ENCODE measurements around the gene KANSL1L. TPM values are rescaled to one million over a fixed set of nuclear protein-coding genes. Genes with fewer than 3 reads are reported as not detected.

Gene KANSL1L
- total and polyA plus RNA-seq, 9 of the 15 experiments (the other 6 are each of a cell fraction or from before 2014, with no cell fraction given) = 1.3 to 6.7 (median 2.4) TPM

- Histone ChIP-seq H3K79me2 (ENCODE audit: control insufficient read depth, insufficient read depth, low read length) (no peaks in the 10 kb centered on the region), H3K9ac (ENCODE audit: insufficient read depth in 1 of 2, low read depth in 2 of 2, low read length in 2 of 2) (no peak overlapping the region), H3K4me3 (no peak overlapping the region), H3K27ac (ENCODE audit: extremely low read depth, low read depth, low read length) (no peak overlapping the region), H4K20me1 (replicated peaks; ENCODE audit: control insufficient read depth, insufficient read depth, low read length) (no peaks in the 10 kb centered on the region), H3K4me1 (replicated peaks in 1 of 2; ENCODE audit: control insufficient read depth in 2 of 2, insufficient read depth in 2 of 2, low read length in 2 of 2) (no peaks in the 10 kb centered on the region), H3K4me2 (ENCODE audit: insufficient read depth, low read length) (no peak overlapping the region), H3K9me3 (replicated peaks; ENCODE audit: control insufficient read depth, insufficient read depth, low read depth, low read length) (no peaks in the 10 kb centered on the region), H3K9me1 (ENCODE audit: control insufficient read depth, insufficient read depth, low read length) (no peaks in the 10 kb centered on the region), H2AFZ (ENCODE audit: low read depth, low read length) (no peak overlapping the region), H3K27me3 (ENCODE audit: control insufficient read depth in 2 of 2, insufficient read depth in 2 of 2, low read length in 2 of 2) (no peaks in the 10 kb centered on the region), H3K36me3 (ENCODE audit: control insufficient read depth, insufficient read depth, low read length) (no peaks in the 10 kb centered on the region)
- ChIA-PET POLR2A (no interaction called here), CTCF (ENCODE audit: low intra/inter-chr PET ratio) (no interaction called here)
- in situ Hi-C loops (cut with MboI) (no loop called here), intact Hi-C loops (cut with micrococcal nuclease) (no loop called here)
- FAIRE-seq (no peak), DNase-seq (ENCODE audit: extremely low read depth in 1 of 4, low spot score in 3 of 4) (no peak), ATAC-seq (no peak)
- 22% methylated on average over 1 of the region's 1 CpG for WGBS (ENCODE audit: insufficient coverage, low coverage, missing lambda C conversion rate)
- BruUV-seq (replicated peaks) = no TSS peak
- TF ChIP-seq ILF3 (IDR thresholded peaks at IDR 0.05; ENCODE audit: borderline replicate concordance) (no peak), ZFP36 (IDR thresholded peaks at IDR 0.05; ENCODE audit: low read depth, low read length, partially characterized antibody) (no peak), TAF15 (IDR thresholded peaks at IDR 0.05; ENCODE audit: low read depth, low read length) (no peak), TEAD1 (CRISPR knock-in tag; IDR thresholded peaks at IDR 0.05) (no peak), MECOM (CRISPR knock-in tag; IDR thresholded peaks at IDR 0.05) (no peak), GATAD2A (IDR thresholded peaks at IDR 0.05) (no peak), ZC3H11A (IDR thresholded peaks at IDR 0.05; ENCODE audit: low read depth, low read length) (no peak), CEBPB (tag; IDR thresholded peaks at IDR 0.05) (no peak), SRSF7 (optimal IDR thresholded peaks at IDR 0.05; ENCODE audit: low read depth, low read length) (no peak), BHLHE40 (IDR thresholded peaks at IDR 0.05; ENCODE audit: low read length) (no peak), NFXL1 (CRISPR knock-in tag; IDR thresholded peaks at IDR 0.05) (no peak), CREB3 (tag; conservative IDR thresholded peaks at IDR 0.05; ENCODE audit: low read depth) (no peak), ZBTB11 (CRISPR knock-in tag; IDR thresholded peaks at IDR 0.05) (no peak), POLR3A (IDR thresholded peaks at IDR 0.05; ENCODE audit: borderline replicate concordance, extremely low read depth, insufficient read depth, insufficient read length) (no peak), STAT5A (IDR thresholded peaks at IDR 0.05; ENCODE audit: borderline replicate concordance, low read length) (no peak), PCBP2 (IDR thresholded peaks at IDR 0.05; ENCODE audit: low read depth, low read length, poor library complexity, severe bottlenecking) (no peak), ETS2 (tag; IDR thresholded peaks at IDR 0.05; ENCODE audit: borderline replicate concordance, poor library complexity, severe bottlenecking) (no peak)
- TF ChIP-seq, protein P1, sequence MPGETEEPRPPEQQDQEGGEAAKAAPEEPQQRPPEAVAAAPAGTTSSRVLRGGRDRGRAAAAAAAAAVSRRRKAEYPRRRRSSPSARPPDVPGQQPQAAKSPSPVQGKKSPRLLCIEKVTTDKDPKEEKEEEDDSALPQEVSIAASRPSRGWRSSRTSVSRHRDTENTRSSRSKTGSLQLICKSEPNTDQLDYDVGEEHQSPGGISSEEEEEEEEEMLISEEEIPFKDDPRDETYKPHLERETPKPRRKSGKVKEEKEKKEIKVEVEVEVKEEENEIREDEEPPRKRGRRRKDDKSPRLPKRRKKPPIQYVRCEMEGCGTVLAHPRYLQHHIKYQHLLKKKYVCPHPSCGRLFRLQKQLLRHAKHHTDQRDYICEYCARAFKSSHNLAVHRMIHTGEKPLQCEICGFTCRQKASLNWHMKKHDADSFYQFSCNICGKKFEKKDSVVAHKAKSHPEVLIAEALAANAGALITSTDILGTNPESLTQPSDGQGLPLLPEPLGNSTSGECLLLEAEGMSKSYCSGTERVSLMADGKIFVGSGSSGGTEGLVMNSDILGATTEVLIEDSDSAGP (CRISPR knock-in tag; IDR thresholded peaks at IDR 0.05) = no peak
Measured at GRCh38 chr2:210054696-210055095, 116.5 kb downstream of the KANSL1L start.

All from K562 (cell line).